HepG2 (cell line): Measurements from ENCODE around the gene CCDC6. TPM values are rescaled to one million over a fixed set of nuclear protein-coding genes. Genes with fewer than 3 reads are reported as not detected.

Experiments used
- ATAC-seq: fragments of 200-7000 bp; cut with Tn5 transposase; 3 replicates; pipeline ENCODE4 v1.9.1; 2020; ENCODE audit warnings: mild to moderate bottlenecking, moderate library complexity
- BruUV-seq: library from RNA; stranded (reverse); fragments of 400-500 nt; replicated peaks from 2 replicates; lab custom pipeline; 2021; lab: Mats Ljungman, UMichigan
- CTCF ChIA-PET: fragments of 300-600 bp; formaldehyde crosslinking; extraction: SDS; loops from one replicate; lab custom pipeline; 2021; ENCODE audit warnings: low total read pairs, inconsistent platforms, low intra/inter-chr PET ratio; lab: Yijun Ruan, JAX
- POLR2A ChIA-PET: fragments of 350-600 bp; sonication (Branson Sonifier 250); formaldehyde crosslinking; loops from one replicate; lab custom pipeline; 2020; ENCODE audit warnings: antibody characterized with exemption, inconsistent platforms; lab: Yijun Ruan, JAX
- DNase-seq: peaks from one replicate; pipeline ENCODE4 v3.0.0-alpha.2; 2015; ENCODE audit warnings: low spot score
- FAIRE-seq: peaks from 3 replicates; lab custom pipeline; 2011; peaks lifted over from hg19 to GRCh38; lab: Jason Lieb, UNC
- H2AFZ ChIP-seq: one replicate; pipeline ENCODE4 v1.6.1; 2011; ENCODE audit warnings: low read length, inconsistent platforms
- H3K27ac ChIP-seq: fragments of 300-600 bp; 3 replicates; pipeline ENCODE4 v1.8.0; 2011; ENCODE audit warnings: mixed run types, mild to moderate bottlenecking, mixed read lengths, low read length, inconsistent platforms; ENCODE audit not compliant: insufficient read depth; ENCODE audit errors: extremely low read length
- H3K27me3 ChIP-seq, 2 experiments: fragments of 200-600 bp in 1 of 2; 2 replicates in 1 of 2; 3 replicates in 1 of 2; pipeline versions ENCODE4 v1.6.0 to v1.8.0; 2011; ENCODE audit warnings: low read length in 2 of 2, mild to moderate bottlenecking in 2 of 2, moderate library complexity in 2 of 2, inconsistent platforms in 1 of 2; ENCODE audit not compliant: insufficient read depth in 2 of 2, control insufficient read depth in 1 of 2
- H3K36me3 ChIP-seq, 2 experiments: fragments of 200-600 bp in 1 of 2; replicated peaks in 1 of 2; 2 replicates in 1 of 2; 3 replicates in 1 of 2; pipeline versions ENCODE4 v1.5.1 to v1.8.0; 2011; ENCODE audit warnings: low read length in 2 of 2, inconsistent platforms in 1 of 2; ENCODE audit not compliant: insufficient read depth in 2 of 2, control insufficient read depth in 1 of 2
- H3K4me1 ChIP-seq: 2 replicates; pipeline ENCODE4 v1.5.1; 2012; ENCODE audit warnings: low read length, inconsistent platforms; ENCODE audit not compliant: insufficient read depth
- H3K4me2 ChIP-seq: 2 replicates; pipeline ENCODE4 v1.6.0; 2011; ENCODE audit warnings: low read depth, low read length, inconsistent platforms
- H3K4me3 ChIP-seq, 3 experiments: fragments of 200-600 bp in 1 of 3; sonication (generic), shearing (Covaris generic) in 1 of 3; replicated peaks in 1 of 3; 2 replicates each; pipeline ENCODE4 v1.5.1; 2011 to 2016; ENCODE audit warnings: low read length in 3 of 3, inconsistent platforms in 2 of 3, low read depth in 2 of 3, mild to moderate bottlenecking in 2 of 3, control low read depth in 1 of 3, mixed read lengths in 1 of 3; ENCODE audit not compliant: insufficient read depth in 1 of 3
- H3K79me2 ChIP-seq: one replicate; pipeline ENCODE4 v1.6.1; 2011; ENCODE audit warnings: low read length, inconsistent platforms; ENCODE audit not compliant: insufficient read depth
- H3K9ac ChIP-seq: 2 replicates; pipeline ENCODE4 v1.6.0; 2011; ENCODE audit warnings: mild to moderate bottlenecking, low read depth, low read length, inconsistent platforms; ENCODE audit not compliant: insufficient read depth
- H3K9me3 ChIP-seq: 2 replicates; pipeline ENCODE4 v1.5.1; 2012; ENCODE audit warnings: mild to moderate bottlenecking, low read length
- H4K20me1 ChIP-seq: 2 replicates; pipeline ENCODE4 v1.6.0; 2011; ENCODE audit warnings: inconsistent platforms, mild to moderate bottlenecking, low read length, moderate library complexity; ENCODE audit not compliant: insufficient read depth
- ETV5 ChIP-seq: IDR thresholded peaks from 2 replicates; pipeline ENCODE4 v1.6.1; 2018; ENCODE audit warnings: missing biosample characterization, missing genetic modification reagents, inconsistent platforms, borderline replicate concordance
- FOXK2 ChIP-seq: fragments of 450-650 bp; IDR thresholded peaks from 2 replicates; pipeline ENCODE4 v1.6.1; 2016
- FOXO1 ChIP-seq: sonication (generic); formaldehyde crosslinking; IDR thresholded peaks from 2 replicates; pipeline ENCODE4 v1.4.0; 2020; ENCODE audit warnings: missing genetic modification reagents
- HNF1A ChIP-seq, 2 experiments: sonication (generic) in 1 of 2; formaldehyde crosslinking in 1 of 2; IDR thresholded peaks; 2 replicates each; pipeline versions ENCODE4 v1.4.0 to v1.6.1; 2016 to 2020; ENCODE audit warnings: borderline replicate concordance in 1 of 2, low read depth in 1 of 2, mild to moderate bottlenecking in 1 of 2, missing genetic modification reagents in 1 of 2
- MTERF4 ChIP-seq: sonication (generic); formaldehyde crosslinking; IDR thresholded peaks from 2 replicates; pipeline ENCODE4 v1.8.0; 2023; ENCODE audit warnings: mild to moderate bottlenecking, missing genetic modification reagents
- TARDBP ChIP-seq: sonication (generic); formaldehyde crosslinking; IDR thresholded peaks from 2 replicates; pipeline ENCODE4 v1.8.0; 2022; ENCODE audit warnings: mild to moderate bottlenecking, missing genetic modification reagents
- TRIM22 ChIP-seq: fragments of 450-650 bp; IDR thresholded peaks from 2 replicates; pipeline ENCODE4 v1.6.1; 2017
- ZBTB21 ChIP-seq: sonication (generic); formaldehyde crosslinking; IDR thresholded peaks from 2 replicates; pipeline ENCODE4 v1.4.0; 2020; ENCODE audit warnings: missing genetic modification reagents
- ZNF207 ChIP-seq: fragments of 450-650 bp; IDR thresholded peaks from 2 replicates; pipeline ENCODE4 v1.6.1; 2016; ENCODE audit warnings: antibody characterized with exemption, borderline replicate concordance
- ZNF335 ChIP-seq: sonication (generic); formaldehyde crosslinking; IDR thresholded peaks from 2 replicates; pipeline ENCODE4 v1.4.0; 2020; ENCODE audit warnings: missing genetic modification reagents
- ZNF629 ChIP-seq: sonication (generic); formaldehyde crosslinking; conservative IDR thresholded peaks from 2 replicates; pipeline ENCODE4 v1.5.0; 2020; ENCODE audit warnings: missing genetic modification reagents
- WGBS: methylation state at CpG from one replicate; pipeline ENCODE4 v1.1.6; 2017; ENCODE audit warnings: low lambda C conversion rate; 5-methylcytosine and 5-hydroxymethylcytosine counted together
- in situ Hi-C: cut with HindIII; loops from 2 replicates; pipeline ENCODE4 v1.10.0; 2017; ENCODE audit warnings: low pct_unique_long_range_greater_than_20kb; ENCODE audit not compliant: extremely low pct_ligation_motif_present
- intact Hi-C: fragments of 100-400 bp; cut with micrococcal nuclease; formaldehyde crosslinking; loops from one replicate; pipeline ENCODE4 v1.10.0; 2022; ENCODE audit not compliant: unreplicated experiment
- polyA plus RNA-seq, 8 experiments: library from polyadenylated mRNA; depleted of rRNA in 3 of 8; stranded (reverse) in 7 of 8; unstranded in 1 of 8; fragments of >200 nt; fragmentation: Illumina TruSeq in 4 of 8; extraction: Trizol in 4 of 8; gene quantifications; 2 replicates each; pipeline versions ENCODE4 v1.2.1 to v1.2.3, GENCODE V29; 2011 to 2016; ENCODE audit warnings: low read depth in 4 of 8, missing spikeins in 1 of 8, mixed read lengths in 1 of 8; ENCODE audit not compliant: insufficient read depth in 1 of 8
- total RNA-seq, 5 experiments: library from RNA; depleted of rRNA; stranded (reverse); fragments of >200 nt; fragmentation: Illumina TruSeq; extraction: Trizol; gene quantifications; 2 replicates each; pipeline ENCODE4 v1.2.3, GENCODE V29; 2016; ENCODE audit warnings: low read depth in 1 of 5

The CCDC6 gene
- total and polyA plus RNA-seq, 2 of the 13 experiments (the other 11 are each of a cell fraction or from before 2014, with no cell fraction given), result 17.9 to 18.3 TPM

- no peak for TF ChIP-seq TRIM22
- TF ChIP-seq, all 625 proteins: peak for 0
Measured at GRCh38 chr10:59896191-59896590, 10.2 kb downstream of the CCDC6 start (continued).

- peaks cover 83% of the 10 kb centered on the region for H3K79me2 ChIP-seq
- intact Hi-C loops, result loop anchor here (1.0 kb wide), 1 partner anchor 11 kb away; the partner anchor contains the start of gene CCDC6
- FAIRE-seq, result peak; percentile 95
- peak; percentile 99 for ATAC-seq
- H3K27me3 ChIP-seq, result no peaks in the 10 kb centered on the region
- H4K20me1 ChIP-seq, result peaks cover 29% of the 10 kb centered on the region
- peak overlapping the region; percentile 68 for H3K4me2 ChIP-seq
- CTCF ChIA-PET, result no interaction called here
- peaks cover 38% of the 10 kb centered on the region for H3K4me1 ChIP-seq
- no peak overlapping the region for H2AFZ ChIP-seq
- in situ Hi-C loops, result no loop called here
- peak overlapping the region; percentile 67 for H3K27ac ChIP-seq
- POLR2A ChIA-PET, result interaction anchor here (1.3 to 2.7 kb wide), 2 partner anchors 10 to 13 kb away, joined by 5 to 19 read pairs; partner anchors contain the start of gene CCDC6
- H3K36me3 ChIP-seq, result no peaks in the 10 kb centered on the region; a peak in 1 of 5 replicates
- no peak overlapping the region for H3K9ac ChIP-seq
- 3% methylated on average over 10 of the region's 10 CpGs for WGBS
- H3K4me3 ChIP-seq, result peak overlapping the region in 1 of 3 experiments; percentile 48; a peak in 2 of 6 replicates
- BruUV-seq, result no TSS peak
- H3K9me3 ChIP-seq, result no peaks in the 10 kb centered on the region
- DNase-seq, result peak; percentile 80
- TF ChIP-seq TARDBP (CRISPR knock-in tag) (peak; percentile 35; the same call in 1 of the 2 replicates), ETV5 (CRISPR knock-in tag) (no peak), ZNF207 (no peak), ZBTB21 (CRISPR knock-in tag) (no peak), ZNF629 (CRISPR knock-in tag) (no peak), FOXK2 (no peak), FOXO1 (CRISPR knock-in tag) (peak; percentile 82), ZNF335 (CRISPR knock-in tag) (no peak), HNF1A (IDR thresholded peaks at IDR 0.05; ENCODE audit: low read depth) (no peak), HNF1A (CRISPR knock-in tag; IDR thresholded peaks at IDR 0.05; ENCODE audit: borderline replicate concordance) (no peak), MTERF4 (CRISPR knock-in tag) (no peak)
Measured at GRCh38 chr10:59895629-59896116, 10.7 kb downstream of the CCDC6 start.
